ENCODE data around the gene SRSF4. TPM values are rescaled to one million over a fixed set of nuclear protein-coding genes. Genes with fewer than 3 reads are reported as not detected.

SRSF4 gene
- total and polyA plus RNA-seq, 10 of the 15 experiments (the other 5 are each of a cell fraction or from before 2014, with no cell fraction given) = 17.2 to 107 (median 78.6) TPM

DNA sequence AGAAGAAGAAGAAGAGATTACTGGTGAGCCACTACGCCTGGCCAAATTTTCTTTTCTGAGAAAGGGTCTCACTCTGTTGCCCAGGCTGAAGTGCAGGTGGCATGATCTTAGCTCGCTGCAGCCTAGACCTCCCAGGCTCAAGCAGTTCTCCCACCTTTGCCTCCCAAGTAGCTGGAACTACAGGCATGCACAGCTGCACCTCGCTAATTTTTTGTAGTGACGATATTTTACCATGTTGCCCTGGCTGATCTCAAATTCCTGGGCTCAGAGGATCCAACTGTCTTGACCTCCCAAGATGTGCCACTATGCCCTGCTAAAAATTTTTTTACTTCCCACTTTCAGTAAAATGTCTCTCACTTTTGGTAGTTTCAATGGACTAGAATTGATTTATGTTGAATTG lies 82.4 kb downstream of the SRSF4 start (continued):
- TF ChIP-seq, protein P1, sequence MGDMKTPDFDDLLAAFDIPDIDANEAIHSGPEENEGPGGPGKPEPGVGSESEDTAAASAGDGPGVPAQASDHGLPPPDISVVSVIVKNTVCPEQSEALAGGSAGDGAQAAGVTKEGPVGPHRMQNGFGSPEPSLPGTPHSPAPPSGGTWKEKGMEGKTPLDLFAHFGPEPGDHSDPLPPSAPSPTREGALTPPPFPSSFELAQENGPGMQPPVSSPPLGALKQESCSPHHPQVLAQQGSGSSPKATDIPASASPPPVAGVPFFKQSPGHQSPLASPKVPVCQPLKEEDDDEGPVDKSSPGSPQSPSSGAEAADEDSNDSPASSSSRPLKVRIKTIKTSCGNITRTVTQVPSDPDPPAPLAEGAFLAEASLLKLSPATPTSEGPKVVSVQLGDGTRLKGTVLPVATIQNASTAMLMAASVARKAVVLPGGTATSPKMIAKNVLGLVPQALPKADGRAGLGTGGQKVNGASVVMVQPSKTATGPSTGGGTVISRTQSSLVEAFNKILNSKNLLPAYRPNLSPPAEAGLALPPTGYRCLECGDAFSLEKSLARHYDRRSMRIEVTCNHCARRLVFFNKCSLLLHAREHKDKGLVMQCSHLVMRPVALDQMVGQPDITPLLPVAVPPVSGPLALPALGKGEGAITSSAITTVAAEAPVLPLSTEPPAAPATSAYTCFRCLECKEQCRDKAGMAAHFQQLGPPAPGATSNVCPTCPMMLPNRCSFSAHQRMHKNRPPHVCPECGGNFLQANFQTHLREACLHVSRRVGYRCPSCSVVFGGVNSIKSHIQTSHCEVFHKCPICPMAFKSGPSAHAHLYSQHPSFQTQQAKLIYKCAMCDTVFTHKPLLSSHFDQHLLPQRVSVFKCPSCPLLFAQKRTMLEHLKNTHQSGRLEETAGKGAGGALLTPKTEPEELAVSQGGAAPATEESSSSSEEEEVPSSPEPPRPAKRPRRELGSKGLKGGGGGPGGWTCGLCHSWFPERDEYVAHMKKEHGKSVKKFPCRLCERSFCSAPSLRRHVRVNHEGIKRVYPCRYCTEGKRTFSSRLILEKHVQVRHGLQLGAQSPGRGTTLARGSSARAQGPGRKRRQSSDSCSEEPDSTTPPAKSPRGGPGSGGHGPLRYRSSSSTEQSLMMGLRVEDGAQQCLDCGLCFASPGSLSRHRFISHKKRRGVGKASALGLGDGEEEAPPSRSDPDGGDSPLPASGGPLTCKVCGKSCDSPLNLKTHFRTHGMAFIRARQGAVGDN (IDR thresholded peaks at IDR 0.05) = no peak
- TF ChIP-seq MYB (IDR thresholded peaks at IDR 0.05; ENCODE audit: borderline replicate concordance, low read depth, low read length) (no peak), ATF7 (IDR thresholded peaks at IDR 0.05; ENCODE audit: low read depth) (no peak), RFX5 (IDR thresholded peaks at IDR 0.05; ENCODE audit: low read depth, low read length) (no peak), GABPA (IDR thresholded peaks at IDR 0.05; ENCODE audit: low read depth) (no peak)

Small RNA genes within 50 kb of the gene (small RNA-seq; reads per million reads assigned to genes)
- not detected for gene RF02271

Other genes starting within 250 kb of the SRSF4 start
- not detected in 2 replicates for gene TMEM200B, start 58.0 kb downstream of the SRSF4 start, total RNA-seq (2014; rRNA removed)
- not detected in 2 replicates for gene TMEM200B, start 58.0 kb downstream of the SRSF4 start, total RNA-seq (2014; rRNA removed; fragmentation: Illumina TruSeq; extraction: Trizol)
- gene TMEM200B, start 58.0 kb downstream of the SRSF4 start, total RNA-seq (2021) = 0.08 TPM in 1 of 2 replicates, not detected in the other
- 0.03 TPM in 2 replicates for gene TMEM200B, start 58.0 kb downstream of the SRSF4 start, polyA plus RNA-seq (2011; rRNA removed)
- gene TMEM200B, start 58.0 kb downstream of the SRSF4 start, polyA plus RNA-seq (2014; fragmentation: Illumina TruSeq; extraction: Trizol) = not detected in 2 replicates
- 1 to 10 TPM in 1 of 2 experiments, under 1 TPM in 1; 0.31 to 1.4 TPM for gene TMEM200B, start 58.0 kb downstream of the SRSF4 start, polyA plus RNA-seq (2014; fragmentation: Nextera tagmentation; extraction: Ambion mirVana)
- gene TMEM200B, start 58.0 kb downstream of the SRSF4 start, polyA plus RNA-seq (2014; rRNA removed) = 0.04 TPM in 1 of 2 replicates, not detected in the other
- under 1 TPM; 0.06 to 0.25 TPM for gene TMEM200B, start 58.0 kb downstream of the SRSF4 start, polyA plus RNA-seq (2016; fragmentation: Nextera tagmentation; extraction: Ambion mirVana)
- gene MECR, start 49.0 kb upstream of the SRSF4 start, total RNA-seq (2014; rRNA removed) = 33.6 and 45.3 TPM in 2 replicates
- gene MECR, start 49.0 kb upstream of the SRSF4 start, total RNA-seq (2014; rRNA removed; fragmentation: Illumina TruSeq; extraction: Trizol) = 22.6 and 25.8 TPM in 2 replicates
- gene MECR, start 49.0 kb upstream of the SRSF4 start, total RNA-seq (2021) = 35.9 and 37.9 TPM in 2 replicates
- gene MECR, start 49.0 kb upstream of the SRSF4 start, polyA plus RNA-seq (2011; rRNA removed) = 18.1 and 29.9 TPM in 2 replicates
- gene MECR, start 49.0 kb upstream of the SRSF4 start, polyA plus RNA-seq (2014; fragmentation: Illumina TruSeq; extraction: Trizol) = 22.8 and 41.5 TPM in 2 replicates
- gene MECR, start 49.0 kb upstream of the SRSF4 start, polyA plus RNA-seq (2014; fragmentation: Nextera tagmentation; extraction: Ambion mirVana) = 10 to 100 TPM in 1 of 2 experiments, 1 to 10 TPM in 1; 7.6 to 16.0 TPM
- 43.2 and 54.9 TPM in 2 replicates for gene MECR, start 49.0 kb upstream of the SRSF4 start, polyA plus RNA-seq (2014; rRNA removed)
- 10 to 100 TPM; 57.0 to 66.3 TPM for gene MECR, start 49.0 kb upstream of the SRSF4 start, polyA plus RNA-seq (2016; fragmentation: Nextera tagmentation; extraction: Ambion mirVana)
- 1.5 and 2.6 TPM in 2 replicates for gene PTPRU, start 54.6 kb upstream of the SRSF4 start, total RNA-seq (2014; rRNA removed)
- gene PTPRU, start 54.6 kb upstream of the SRSF4 start, total RNA-seq (2014; rRNA removed; fragmentation: Illumina TruSeq; extraction: Trizol) = 1.1 and 1.2 TPM in 2 replicates
- 1.5 and 2.5 TPM in 2 replicates for gene PTPRU, start 54.6 kb upstream of the SRSF4 start, total RNA-seq (2021)
- gene PTPRU, start 54.6 kb upstream of the SRSF4 start, polyA plus RNA-seq (2011; rRNA removed) = 0.06 and 0.20 TPM in 2 replicates
- gene PTPRU, start 54.6 kb upstream of the SRSF4 start, polyA plus RNA-seq (2014; fragmentation: Illumina TruSeq; extraction: Trizol) = 0.11 and 0.26 TPM in 2 replicates
- gene PTPRU, start 54.6 kb upstream of the SRSF4 start, polyA plus RNA-seq (2014; fragmentation: Nextera tagmentation; extraction: Ambion mirVana) = under 1 TPM; 0.04 to 0.05 TPM
- 0.99 and 1.4 TPM in 2 replicates for gene PTPRU, start 54.6 kb upstream of the SRSF4 start, polyA plus RNA-seq (2014; rRNA removed)
- 1 to 10 TPM in 1 of 2 experiments, under 1 TPM in 1; 0.48 to 1.3 TPM for gene PTPRU, start 54.6 kb upstream of the SRSF4 start, polyA plus RNA-seq (2016; fragmentation: Nextera tagmentation; extraction: Ambion mirVana)

Measured in GM12878 (cell line).